Heart left ventricle (tissue), 13 donors: Measurements from ENCODE around the gene HDAC4.

ENCODE experiments used
- CTCF ChIP-seq, 12 donors: fragments of 200-600 bp; sonication (generic) in 4 of 12; IDR thresholded peaks; one replicate each; pipeline versions ENCODE4 v1.5.0 to v1.8.0; 2018 to 2022; ENCODE audit warnings: antibody characterized with exemption in 12 of 12, mild to moderate bottlenecking in 5 of 12
- POLR2A ChIP-seq, 2 donors: fragments of 450-650 bp; IDR thresholded peaks; one replicate each; pipeline ENCODE4 v1.6.1; 2017; ENCODE audit warnings: antibody characterized with exemption in 2 of 2, mild to moderate bottlenecking in 2 of 2, moderate library complexity in 2 of 2
- donor health status: ischemic (EF 13 %, LVEDD 7.1; RV severe dilation, severe dysfunction).
- donor health status: DM: no; HTN: yes; CAD: no.
- donor health status: DM: no; HTN: no; CAD: no.
- donor health status: ischemic (EF 25% LVEDD 6.9; RV normal size, moderate dysfunction).
- donor health status: ischemic (EF 25% LVEDD 5.7; RV mildly dilated, moderate dysfunction).
- donor health status: ischemic (EF 35%, LVEDD 5.7; RV mildly dilated, moderate dysfunction).
- donor health status: nonischemic (EF 11% LVEDD 7.7; RV severe dilation, severe dysfunction).
- donor health status: DM: yes; HTN: yes; CAD: no.
- donor health status: PGD.
- donor health status: ischemic (EF 29% LVEDD 5.4; RV normal size, mild dysfunction).
- donor health status: nonischemic (EF 23%, LVEDD 6.1; RV moderate dilation, normal function).

- TF ChIP-seq CTCF (IDR thresholded peaks at IDR 0.05) (no peak), POLR2A (IDR thresholded peaks at IDR 0.05) (no peak)
Observed at GRCh38 chr2:239371726-239372686, 28.8 kb downstream of the HDAC4 start.
